OCI-LY7 (cell line): ENCODE measurements around the gene LIMK2. TPM values are rescaled to one million over a fixed set of nuclear protein-coding genes. Genes with fewer than 3 reads are reported as not detected.
"Not testable (repeated sequence)": the region's sequence is repeated elsewhere in the genome, so short reads cannot be mapped to it uniquely, and the experiment has no call there.

Experiments
- BruUV-seq: library from RNA; stranded (reverse); fragments of 400-500 nt; replicated peaks from 2 replicates; lab custom pipeline; 2021; lab: Mats Ljungman, UMichigan
- CTCF ChIA-PET: fragments of 300-600 bp; sonication (Branson Sonifier 250); formaldehyde crosslinking; loops from one replicate; lab custom pipeline; 2022; ENCODE audit warnings: antibody characterized with exemption; ENCODE audit not compliant: unreplicated experiment; lab: Charles Lee
- POLR2A ChIA-PET: fragments of 300-600 bp; sonication (Branson Sonifier 250); formaldehyde crosslinking; loops from one replicate; lab custom pipeline; 2022; ENCODE audit warnings: antibody characterized with exemption; lab: Charles Lee
- DNase-seq: peaks from one replicate; pipeline ENCODE4 v3.0.0-alpha.2; 2015; ENCODE audit warnings: low spot score
- H2AFZ ChIP-seq: fragments of 200-600 bp; sonication (generic), shearing (Covaris generic); 2 replicates; pipeline ENCODE4 v1.6.1; 2014; ENCODE audit warnings: mild to moderate bottlenecking, antibody characterized with exemption, low read length, moderate library complexity
- H3K27ac ChIP-seq: fragments of 200-600 bp; sonication (generic); 2 replicates; pipeline ENCODE4 v1.5.1; 2014; ENCODE audit warnings: mixed run types, low read depth, mild to moderate bottlenecking, moderate library complexity, low read length, inconsistent platforms; ENCODE audit not compliant: poor library complexity, severe bottlenecking
- H3K36me3 ChIP-seq: fragments of 200-600 bp; sonication (generic); 2 replicates; pipeline ENCODE4 v1.6.1; 2014; ENCODE audit warnings: mild to moderate bottlenecking, antibody characterized with exemption, low read length, moderate library complexity, mixed read lengths; ENCODE audit not compliant: insufficient read depth
- H3K4me1 ChIP-seq: fragments of 200-600 bp; sonication (generic); 2 replicates; pipeline ENCODE4 v1.5.1; 2014; ENCODE audit warnings: mild to moderate bottlenecking, low read length; ENCODE audit not compliant: insufficient read depth, poor library complexity, severe bottlenecking
- H3K4me2 ChIP-seq: fragments of 200-600 bp; sonication (generic); 2 replicates; pipeline ENCODE4 v1.6.1; 2014; ENCODE audit warnings: mild to moderate bottlenecking, low read length
- H3K4me3 ChIP-seq: fragments of 200-600 bp; sonication (generic); 2 replicates; pipeline ENCODE4 v1.5.1; 2014; ENCODE audit warnings: mild to moderate bottlenecking, low read depth, low read length; ENCODE audit not compliant: poor library complexity, severe bottlenecking
- H3K79me2 ChIP-seq: fragments of 200-600 bp; sonication (generic); 2 replicates; pipeline ENCODE4 v1.6.1; 2016; ENCODE audit warnings: low read depth, mild to moderate bottlenecking, low read length, moderate library complexity, mixed read lengths; ENCODE audit not compliant: insufficient read depth
- H3K9me2 ChIP-seq: fragments of 200-600 bp; sonication (generic); 2 replicates; pipeline ENCODE4 v1.6.1; 2016; ENCODE audit warnings: mild to moderate bottlenecking, low read length, mixed read lengths; ENCODE audit not compliant: insufficient read depth
- H3K9me3 ChIP-seq: fragments of 200-600 bp; sonication (generic); 2 replicates; pipeline ENCODE4 v1.6.1; 2014; ENCODE audit warnings: mild to moderate bottlenecking, mixed run types, low read length, mixed read lengths
- H4K20me1 ChIP-seq: fragments of 200-600 bp; sonication (generic); 2 replicates; pipeline ENCODE4 v1.6.1; 2014; ENCODE audit warnings: mild to moderate bottlenecking, antibody characterized with exemption, low read length, moderate library complexity, mixed read lengths; ENCODE audit not compliant: insufficient read depth
- EZH2phosphoT487 ChIP-seq: fragments of 200-600 bp; sonication (generic); IDR thresholded peaks from 2 replicates; pipeline ENCODE4 v1.6.1; 2018; ENCODE audit warnings: low read depth, borderline replicate concordance, mild to moderate bottlenecking, mixed run types, antibody characterized with exemption, low read length, moderate library complexity, mixed read lengths
- intact Hi-C: fragments of 100-400 bp; cut with micrococcal nuclease; formaldehyde crosslinking; loops from one replicate; pipeline ENCODE4 v1.10.0; 2022; ENCODE audit not compliant: unreplicated experiment
- total RNA-seq, 2 experiments: library from RNA; depleted of rRNA in 1 of 2; stranded (reverse); fragments of >200 nt in 1 of 2; shearing (Covaris generic) in 1 of 2; gene quantifications; 2 replicates each; pipeline ENCODE4 v1.2.3, GENCODE V29; 2014 to 2022
- TF ChIP-seq, protein P1 (sequence below): fragments of 200-600 bp; sonication (generic); conservative IDR thresholded peaks from 2 replicates; pipeline ENCODE4 v1.5.1; 2014; ENCODE audit warnings: mild to moderate bottlenecking, antibody characterized with exemption, low read length, moderate library complexity, mixed read lengths

LIMK2 gene
- total RNA-seq, 2 experiments from 2014 or later = 16.2 to 24.8 TPM

DNA sequence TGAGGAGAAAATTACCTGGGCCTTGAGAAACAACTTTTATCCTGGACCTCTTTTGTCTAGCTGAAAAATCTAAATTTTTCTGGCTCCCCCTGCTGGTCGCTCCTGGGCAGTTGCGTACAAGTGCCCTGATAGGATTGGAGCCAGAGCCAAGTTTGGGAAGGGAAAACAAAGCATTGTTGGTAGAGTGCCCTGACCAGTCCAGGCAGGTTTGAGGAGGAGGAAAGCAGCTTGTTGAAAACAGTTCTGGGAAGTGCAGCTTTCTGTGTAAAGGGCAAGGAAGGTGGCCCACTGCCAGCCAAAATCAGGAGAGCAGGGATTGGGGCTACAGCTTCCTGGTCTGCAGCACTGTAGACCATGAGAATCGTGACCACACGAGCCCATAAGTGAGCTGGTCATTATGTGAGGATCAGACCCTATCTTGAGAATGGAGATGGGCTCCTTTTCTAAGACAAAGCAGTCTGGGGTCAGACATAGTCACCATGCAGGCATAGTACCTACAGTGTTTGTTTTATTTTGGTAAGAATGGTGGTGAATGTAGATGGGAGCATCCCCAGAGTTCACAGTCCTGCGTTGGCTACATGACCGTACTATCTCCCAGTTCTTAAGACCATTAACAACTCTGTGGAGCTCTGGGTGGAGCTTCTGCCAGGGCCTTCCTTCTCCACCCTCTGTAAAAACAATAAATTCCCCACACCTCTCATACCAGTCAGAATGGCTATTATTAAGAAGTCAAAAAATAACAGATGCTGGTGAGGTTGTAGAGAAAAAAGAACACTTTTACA is 101.5 kb downstream of the LIMK2 start:
- POLR2A ChIA-PET = interaction anchor here (0.7 kb wide), 1 partner anchor 1081 kb away, joined by 3 read pairs; no protein-coding TSS in a partner anchor
- H2AFZ ChIP-seq = no peak overlapping the region
- no peak for TF ChIP-seq EZH2phosphoT487
- TF ChIP-seq, protein P1, sequence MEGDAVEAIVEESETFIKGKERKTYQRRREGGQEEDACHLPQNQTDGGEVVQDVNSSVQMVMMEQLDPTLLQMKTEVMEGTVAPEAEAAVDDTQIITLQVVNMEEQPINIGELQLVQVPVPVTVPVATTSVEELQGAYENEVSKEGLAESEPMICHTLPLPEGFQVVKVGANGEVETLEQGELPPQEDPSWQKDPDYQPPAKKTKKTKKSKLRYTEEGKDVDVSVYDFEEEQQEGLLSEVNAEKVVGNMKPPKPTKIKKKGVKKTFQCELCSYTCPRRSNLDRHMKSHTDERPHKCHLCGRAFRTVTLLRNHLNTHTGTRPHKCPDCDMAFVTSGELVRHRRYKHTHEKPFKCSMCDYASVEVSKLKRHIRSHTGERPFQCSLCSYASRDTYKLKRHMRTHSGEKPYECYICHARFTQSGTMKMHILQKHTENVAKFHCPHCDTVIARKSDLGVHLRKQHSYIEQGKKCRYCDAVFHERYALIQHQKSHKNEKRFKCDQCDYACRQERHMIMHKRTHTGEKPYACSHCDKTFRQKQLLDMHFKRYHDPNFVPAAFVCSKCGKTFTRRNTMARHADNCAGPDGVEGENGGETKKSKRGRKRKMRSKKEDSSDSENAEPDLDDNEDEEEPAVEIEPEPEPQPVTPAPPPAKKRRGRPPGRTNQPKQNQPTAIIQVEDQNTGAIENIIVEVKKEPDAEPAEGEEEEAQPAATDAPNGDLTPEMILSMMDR = peak; percentile 93
- peaks cover 3% of the 10 kb centered on the region for H3K4me1 ChIP-seq
- no peaks in the 10 kb centered on the region for H4K20me1 ChIP-seq
- no peaks in the 10 kb centered on the region for H3K9me2 ChIP-seq
- no peak overlapping the region for H3K27ac ChIP-seq
- no peaks in the 10 kb centered on the region; the same call in 1 of the 2 replicates for H3K36me3 ChIP-seq
- DNase-seq = peak; percentile 63
- intact Hi-C loops = loop anchor here (1.0 kb wide), 2 partner anchors 21 to 101 kb away; partner anchors contain the start of genes LIMK2 and PIK3IP1
- no peaks in the 10 kb centered on the region for H3K79me2 ChIP-seq
- H3K4me2 ChIP-seq = no peak overlapping the region
- CTCF ChIA-PET = interaction anchor here (0.9 to 1.0 kb wide), 2 partner anchors 12 to 22 kb away, joined by 3 to 4 read pairs; partner anchors contain the start of gene PIK3IP1
- no TSS peak for BruUV-seq
- no peak overlapping the region for H3K4me3 ChIP-seq
- peaks cover 13% of the 10 kb centered on the region for H3K9me3 ChIP-seq

DNA sequence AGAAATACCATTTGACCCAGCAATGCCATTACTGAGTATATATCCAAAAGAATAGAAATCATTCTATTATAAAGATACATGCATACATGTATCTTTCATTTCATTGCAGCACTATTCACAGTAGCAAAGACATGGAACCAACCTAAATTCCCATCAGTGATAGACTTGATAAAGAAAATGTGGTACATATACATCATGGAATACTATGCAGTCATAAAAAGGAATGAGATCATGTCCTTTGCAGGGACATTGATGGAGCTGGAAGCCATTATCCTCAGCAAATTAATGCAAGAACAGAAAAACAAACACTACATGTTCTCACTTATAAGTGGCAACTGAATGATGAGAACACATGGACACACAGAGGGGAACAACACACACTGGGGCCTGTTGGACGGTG is 102.1 kb downstream of the LIMK2 start:
- intact Hi-C loops, DNase-seq, H2AFZ ChIP-seq, H3K9me2 ChIP-seq, H3K79me2 ChIP-seq, H4K20me1 ChIP-seq, H3K36me3 ChIP-seq, POLR2A ChIA-PET, H3K4me1 ChIP-seq, BruUV-seq, H3K4me2 ChIP-seq, H3K4me3 ChIP-seq, H3K27ac ChIP-seq: not testable (repeated sequence)
- H3K9me3 ChIP-seq = peaks cover 13% of the 10 kb centered on the region
- CTCF ChIA-PET = interaction anchor here (1.0 kb wide), 1 partner anchor 13 kb away, joined by 3 read pairs; no protein-coding TSS in a partner anchor

DNA sequence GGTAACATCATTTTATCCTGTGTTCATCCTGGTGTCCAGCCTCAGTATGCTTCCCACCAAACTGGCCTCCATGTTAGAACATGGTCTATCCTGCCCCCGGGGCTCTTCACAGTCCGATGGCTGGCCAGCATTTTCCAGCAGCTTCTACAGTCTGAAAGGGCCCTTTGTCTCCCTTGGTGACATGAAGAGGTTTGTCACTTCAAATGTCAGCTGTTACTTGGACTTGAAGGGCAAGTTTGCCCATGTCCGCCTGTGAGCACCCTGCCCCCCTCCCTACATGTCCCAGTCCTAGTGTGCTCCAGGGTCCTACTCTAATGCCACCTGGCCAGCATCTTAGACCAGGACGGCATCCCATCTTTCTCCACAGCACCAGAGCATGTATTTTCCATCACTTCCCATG is 109.3 kb downstream of the LIMK2 start:
- CTCF ChIA-PET = no interaction called here

More for the DNA sequence above, 109.3 kb downstream of the LIMK2 start:
- Histone ChIP-seq H3K4me3 (no peak overlapping the region), H3K4me1 (peaks cover 5% of the 10 kb centered on the region), H4K20me1 (no peaks in the 10 kb centered on the region), H3K9me2 (no peaks in the 10 kb centered on the region), H3K4me2 (no peak overlapping the region), H3K27ac (no peak overlapping the region), H3K79me2 (no peaks in the 10 kb centered on the region), H2AFZ (no peak overlapping the region), H3K9me3 (no peaks in the 10 kb centered on the region), H3K36me3 (peaks cover 46% of the 10 kb centered on the region)
- no TSS peak for BruUV-seq
- intact Hi-C loops = no loop called here
- no peak for DNase-seq
- no peak for TF ChIP-seq EZH2phosphoT487
- TF ChIP-seq, protein P1 = no peak
- POLR2A ChIA-PET = no interaction called here
